ENCODE results near the gene NUDT16L1.
"Not testable (repeated sequence)": the region's sequence is repeated elsewhere in the genome, so short reads cannot be mapped to it uniquely, and the experiment has no call there.

NUDT16L1 gene

DNA sequence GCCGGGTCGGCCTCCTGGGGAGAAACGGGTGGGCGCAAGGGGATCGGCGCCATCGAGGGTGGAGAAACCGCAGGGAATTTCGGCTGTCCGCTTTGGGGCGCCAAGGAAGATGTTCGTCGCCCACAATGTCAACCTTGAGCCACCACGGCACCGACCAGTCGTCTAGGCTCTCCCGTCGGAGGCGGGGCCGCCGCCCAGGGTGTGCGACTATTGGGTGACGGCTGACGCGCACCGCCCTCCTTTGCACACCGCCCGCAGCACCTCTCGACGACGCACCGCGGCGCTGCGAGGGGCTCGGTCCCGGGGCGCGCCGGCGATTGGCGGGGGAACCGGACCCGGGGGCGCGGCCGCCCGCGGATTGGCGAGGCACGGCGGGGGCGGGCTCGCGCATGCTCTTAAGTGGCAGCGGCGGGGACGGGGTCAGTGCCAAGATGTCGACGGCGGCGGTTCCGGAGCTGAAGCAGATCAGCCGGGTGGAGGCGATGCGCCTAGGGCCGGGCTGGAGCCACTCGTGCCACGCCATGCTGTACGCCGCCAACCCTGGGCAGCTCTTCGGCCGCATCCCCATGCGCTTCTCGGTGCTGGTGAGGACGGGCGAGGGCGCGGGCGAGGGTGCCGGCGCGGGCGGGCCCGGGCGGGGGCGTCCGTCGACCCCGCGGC lies at the start of gene NUDT16L1:
TSS of gene NUDT16L1 (plus strand) at position 267 of the 660 bp plus-strand sequence. CDS start at position 432, 165 bp downstream.
- peaks cover 44% of the 10 kb centered on the region for H3K36me3 ChIP-seq (ENCODE audit: insufficient read depth, low read length)
- H3K9me3 ChIP-seq (ENCODE audit: low read length): no peaks in the 10 kb centered on the region
- peak within 1 kb of the TSS; percentile 59 for H2AFZ ChIP-seq (ENCODE audit: low read depth, low read length)
- peaks cover 18% of the 10 kb centered on the region for H3K4me1 ChIP-seq (ENCODE audit: insufficient read depth, low read length)
- H3K27me3 ChIP-seq (ENCODE audit: insufficient read depth, low read length): no peaks in the 10 kb centered on the region
- H3K4me3 ChIP-seq (ENCODE audit: low read length): peak within 1 kb of the TSS; percentile 99

DNA sequence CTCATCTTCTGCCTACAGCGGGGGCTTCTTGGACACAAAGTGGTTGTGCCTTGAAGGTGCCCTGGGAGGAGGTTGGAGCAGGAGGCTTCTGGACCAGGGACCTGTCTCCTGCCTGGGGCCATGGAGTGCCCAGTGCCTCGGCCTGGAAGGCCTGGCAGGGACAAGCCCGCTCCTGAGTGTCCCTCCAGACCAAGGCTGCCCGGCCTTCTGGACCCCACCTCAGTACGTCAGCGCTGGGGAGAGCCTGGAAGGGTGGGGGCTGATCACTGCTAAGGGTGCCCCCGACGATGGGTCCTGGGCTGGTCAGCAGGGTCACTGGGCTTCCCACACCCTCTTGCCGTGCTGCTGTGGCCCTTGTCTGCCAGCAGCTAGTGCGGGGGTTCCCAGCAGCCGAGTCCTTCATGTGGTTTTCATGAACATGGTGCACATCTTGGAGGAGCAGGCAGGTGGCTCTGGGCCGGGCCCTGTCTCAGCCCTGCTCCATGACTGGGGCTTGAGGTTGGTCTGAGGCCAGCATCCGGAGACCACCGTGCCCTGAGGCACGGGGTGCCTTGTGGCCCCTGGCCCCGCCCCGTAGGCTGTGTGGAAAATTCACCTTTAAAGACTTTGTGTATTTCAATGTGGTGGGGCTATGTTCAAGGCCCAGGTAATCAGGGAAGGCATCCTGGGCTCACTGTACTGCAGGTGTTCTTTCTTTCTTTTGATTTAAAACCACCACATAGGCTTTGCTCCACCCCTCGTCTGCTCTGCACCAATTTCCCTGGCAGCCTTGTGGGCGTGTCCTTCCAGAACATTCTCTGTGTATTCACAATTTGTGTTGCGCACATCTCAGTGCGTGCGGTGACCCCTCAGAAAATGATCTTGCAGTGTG lies 46.4 kb upstream of the NUDT16L1 start:
- H3K27me3 ChIP-seq (ENCODE audit: insufficient read depth, low read length): no peaks in the 10 kb centered on the region
- no peak overlapping the region for H2AFZ ChIP-seq (ENCODE audit: low read depth, low read length)
- H3K36me3 ChIP-seq (ENCODE audit: insufficient read depth, low read length): peaks cover 39% of the 10 kb centered on the region
- no peak overlapping the region for H3K4me3 ChIP-seq (ENCODE audit: low read length)
- no peaks in the 10 kb centered on the region for H3K4me1 ChIP-seq (ENCODE audit: insufficient read depth, low read length)
- peaks cover 23% of the 10 kb centered on the region for H3K9me3 ChIP-seq (ENCODE audit: low read length)

DNA sequence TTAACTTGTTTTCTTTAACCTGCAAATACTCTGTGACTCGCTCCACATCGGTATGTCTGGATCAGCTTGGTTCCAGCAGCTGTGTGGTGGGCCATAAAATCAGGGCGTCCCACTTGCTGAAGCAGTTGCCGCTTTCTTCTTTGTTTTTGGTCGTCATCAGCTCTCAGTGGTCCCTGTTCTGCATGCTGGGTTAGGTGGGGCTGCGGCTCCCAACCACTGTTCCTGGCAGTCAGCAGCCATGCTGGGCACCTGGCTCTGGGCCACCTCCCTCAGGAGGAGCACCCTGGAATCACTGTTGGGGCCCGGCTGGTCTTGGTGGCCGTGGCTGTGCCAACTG lies 45.8 kb upstream of the NUDT16L1 start:
- Histone ChIP-seq H3K4me3 (ENCODE audit: low read length) (no peak overlapping the region), H3K9me3 (ENCODE audit: low read length) (peaks cover 23% of the 10 kb centered on the region), H3K4me1 (ENCODE audit: insufficient read depth, low read length) (no peaks in the 10 kb centered on the region), H2AFZ (ENCODE audit: low read depth, low read length) (no peak overlapping the region), H3K36me3 (ENCODE audit: insufficient read depth, low read length) (peaks cover 46% of the 10 kb centered on the region), H3K27me3 (ENCODE audit: insufficient read depth, low read length) (no peaks in the 10 kb centered on the region)

DNA sequence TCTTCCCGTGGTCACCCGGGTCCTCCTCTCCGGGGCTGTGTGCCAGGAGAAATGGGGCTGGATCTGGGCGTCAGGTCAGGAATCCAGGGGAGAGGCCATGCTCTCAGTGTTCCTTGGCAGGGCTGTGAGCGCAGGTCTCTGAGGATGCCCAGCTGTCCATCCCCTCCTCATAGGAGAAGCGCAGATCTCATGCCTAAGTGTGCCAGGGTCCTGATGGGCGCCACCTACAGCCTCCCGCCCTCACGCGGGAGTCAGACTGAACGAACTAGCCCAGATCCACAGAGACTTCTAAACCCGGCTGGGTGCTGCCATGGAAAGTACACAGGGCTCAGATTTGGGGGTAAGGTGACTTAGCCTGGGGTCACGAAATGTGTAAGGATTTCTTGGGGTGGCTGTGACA lies 44.4 kb upstream of the NUDT16L1 start:
- H3K4me3 ChIP-seq (ENCODE audit: low read length): no peak overlapping the region
- H3K9me3 ChIP-seq (ENCODE audit: low read length): peaks cover 23% of the 10 kb centered on the region
- no peak overlapping the region for H2AFZ ChIP-seq (ENCODE audit: low read depth, low read length)
- H3K4me1 ChIP-seq (ENCODE audit: insufficient read depth, low read length): no peaks in the 10 kb centered on the region
- H3K27me3 ChIP-seq (ENCODE audit: insufficient read depth, low read length): no peaks in the 10 kb centered on the region
- peaks cover 51% of the 10 kb centered on the region for H3K36me3 ChIP-seq (ENCODE audit: insufficient read depth, low read length)

DNA sequence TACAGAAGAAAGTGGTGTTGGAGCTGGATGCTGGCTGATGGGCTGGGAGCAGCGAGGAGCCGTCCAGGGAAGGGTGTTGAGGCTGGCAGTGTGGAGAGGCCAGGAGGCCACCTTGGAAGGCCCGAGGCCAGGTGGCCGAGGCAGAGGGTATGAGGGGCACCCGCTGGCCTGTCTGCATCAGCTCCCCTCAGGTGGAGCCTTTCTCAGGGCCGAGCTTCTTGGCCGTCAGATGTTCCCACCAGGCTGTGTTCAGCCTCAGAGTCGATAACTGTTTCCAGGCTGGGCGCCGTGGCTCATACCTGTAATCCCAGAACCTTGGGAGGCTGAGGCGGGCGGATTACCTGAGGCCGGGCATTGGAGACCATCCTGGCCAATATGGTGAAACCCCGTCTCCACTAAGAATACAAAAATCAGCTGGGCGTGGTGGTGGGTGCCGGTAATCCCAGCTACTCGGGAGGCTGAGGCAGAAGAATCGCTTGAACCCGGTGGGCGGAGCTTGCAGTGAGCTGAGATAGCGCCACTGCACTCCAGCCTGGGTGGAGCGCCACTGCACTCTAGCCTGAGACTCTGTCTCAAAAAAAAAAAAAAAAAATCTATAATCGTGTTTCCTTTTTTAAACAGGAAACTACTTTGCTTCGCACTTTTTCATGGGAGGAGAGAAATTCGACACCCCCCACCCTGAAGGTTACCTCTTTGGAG lies 43.5 kb upstream of the NUDT16L1 start:
- Histone ChIP-seq H3K36me3 (ENCODE audit: insufficient read depth, low read length) (peaks cover 54% of the 10 kb centered on the region), H2AFZ (ENCODE audit: low read depth, low read length) (no peak overlapping the region), H3K9me3 (ENCODE audit: low read length) (peaks cover 23% of the 10 kb centered on the region), H3K4me1 (ENCODE audit: insufficient read depth, low read length) (no peaks in the 10 kb centered on the region), H3K27me3 (ENCODE audit: insufficient read depth, low read length) (no peaks in the 10 kb centered on the region), H3K4me3 (ENCODE audit: low read length) (no peak overlapping the region)

DNA sequence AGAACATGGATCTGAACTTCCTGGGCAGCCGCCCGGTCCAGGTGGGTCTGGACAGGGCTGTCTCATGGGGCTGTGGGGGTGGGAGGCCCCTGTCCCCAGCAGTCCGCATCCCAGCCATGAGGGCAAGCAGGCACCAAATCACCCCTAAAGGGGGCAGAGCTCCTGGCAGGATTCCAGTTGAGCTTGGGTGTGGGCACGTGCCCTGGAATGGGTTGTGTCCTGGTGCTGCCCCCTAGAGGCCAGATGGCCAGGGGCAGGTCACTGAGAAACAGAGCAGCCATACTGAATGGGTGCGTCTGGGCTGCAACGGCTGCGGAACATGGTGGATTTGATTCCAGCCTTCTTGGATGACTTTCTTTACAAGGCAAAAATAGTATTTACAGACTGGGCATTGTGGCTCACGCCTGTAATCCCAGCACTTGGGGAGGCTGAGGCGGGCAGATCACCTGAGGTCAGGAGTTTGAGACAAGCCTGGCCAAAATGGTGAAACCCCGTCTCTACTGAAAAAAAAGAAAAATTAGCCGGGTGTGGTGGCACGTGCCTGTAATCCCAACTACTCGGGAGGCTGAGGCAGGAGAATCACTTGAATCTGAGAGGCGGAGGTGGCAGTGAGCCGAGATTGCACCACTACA lies 42.8 kb upstream of the NUDT16L1 start:
- not testable (repeated sequence) for H3K4me1 ChIP-seq (ENCODE audit: insufficient read depth, low read length); H3K4me3 ChIP-seq (ENCODE audit: low read length); H2AFZ ChIP-seq (ENCODE audit: low read depth, low read length); H3K27me3 ChIP-seq (ENCODE audit: insufficient read depth, low read length)
- Histone ChIP-seq H3K9me3 (ENCODE audit: low read length) (peaks cover 22% of the 10 kb centered on the region), H3K36me3 (ENCODE audit: insufficient read depth, low read length) (peaks cover 57% of the 10 kb centered on the region)

DNA sequence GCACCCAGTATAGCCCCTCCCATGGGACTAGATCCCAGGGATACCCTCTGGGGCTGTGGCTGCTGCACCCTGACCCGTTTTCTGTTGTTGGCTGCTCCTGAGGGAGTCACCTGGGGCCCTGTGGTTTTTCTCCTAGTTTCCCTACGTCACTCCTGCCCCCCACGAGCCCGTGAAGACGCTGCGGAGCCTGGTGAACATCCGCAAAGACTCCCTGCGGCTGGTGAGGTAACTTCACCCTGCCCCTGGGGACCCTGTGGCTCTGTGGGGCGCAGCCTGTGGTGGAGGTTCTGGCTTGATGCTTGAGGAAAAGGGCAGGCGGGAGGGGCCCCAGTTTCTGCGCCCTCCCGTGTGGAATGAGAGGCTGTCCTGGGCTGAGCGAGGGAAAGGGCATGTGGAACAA lies 41.5 kb upstream of the NUDT16L1 start:
- Histone ChIP-seq H3K4me1 (ENCODE audit: insufficient read depth, low read length) (no peaks in the 10 kb centered on the region), H3K36me3 (ENCODE audit: insufficient read depth, low read length) (peaks cover 58% of the 10 kb centered on the region), H2AFZ (ENCODE audit: low read depth, low read length) (no peak overlapping the region), H3K4me3 (ENCODE audit: low read length) (no peak overlapping the region), H3K27me3 (ENCODE audit: insufficient read depth, low read length) (no peaks in the 10 kb centered on the region), H3K9me3 (ENCODE audit: low read length) (peaks cover 11% of the 10 kb centered on the region)

DNA sequence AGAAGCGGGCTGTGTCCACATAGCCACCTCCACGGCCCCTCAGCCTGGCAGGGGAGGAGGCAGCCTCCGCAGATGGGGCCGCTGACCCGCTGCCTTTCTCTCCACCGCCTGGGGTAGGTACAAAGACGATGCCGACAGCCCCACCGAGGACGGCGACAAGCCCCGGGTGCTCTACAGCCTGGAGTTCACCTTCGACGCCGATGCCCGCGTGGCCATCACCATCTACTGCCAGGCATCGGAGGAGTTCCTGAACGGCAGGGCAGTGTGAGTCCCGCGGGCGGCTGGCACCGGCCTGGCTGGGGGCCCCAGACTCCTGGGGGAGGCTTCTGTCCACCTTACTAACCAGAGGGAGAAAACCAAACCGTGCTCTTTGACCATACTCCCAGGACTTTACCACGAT lies 40.8 kb upstream of the NUDT16L1 start:
- Histone ChIP-seq H3K27me3 (ENCODE audit: insufficient read depth, low read length) (no peaks in the 10 kb centered on the region), H3K4me3 (ENCODE audit: low read length) (no peak overlapping the region), H3K4me1 (ENCODE audit: insufficient read depth, low read length) (no peaks in the 10 kb centered on the region), H3K9me3 (ENCODE audit: low read length) (peaks cover 5% of the 10 kb centered on the region), H2AFZ (ENCODE audit: low read depth, low read length) (no peak overlapping the region), H3K36me3 (ENCODE audit: insufficient read depth, low read length) (peaks cover 60% of the 10 kb centered on the region)

DNA sequence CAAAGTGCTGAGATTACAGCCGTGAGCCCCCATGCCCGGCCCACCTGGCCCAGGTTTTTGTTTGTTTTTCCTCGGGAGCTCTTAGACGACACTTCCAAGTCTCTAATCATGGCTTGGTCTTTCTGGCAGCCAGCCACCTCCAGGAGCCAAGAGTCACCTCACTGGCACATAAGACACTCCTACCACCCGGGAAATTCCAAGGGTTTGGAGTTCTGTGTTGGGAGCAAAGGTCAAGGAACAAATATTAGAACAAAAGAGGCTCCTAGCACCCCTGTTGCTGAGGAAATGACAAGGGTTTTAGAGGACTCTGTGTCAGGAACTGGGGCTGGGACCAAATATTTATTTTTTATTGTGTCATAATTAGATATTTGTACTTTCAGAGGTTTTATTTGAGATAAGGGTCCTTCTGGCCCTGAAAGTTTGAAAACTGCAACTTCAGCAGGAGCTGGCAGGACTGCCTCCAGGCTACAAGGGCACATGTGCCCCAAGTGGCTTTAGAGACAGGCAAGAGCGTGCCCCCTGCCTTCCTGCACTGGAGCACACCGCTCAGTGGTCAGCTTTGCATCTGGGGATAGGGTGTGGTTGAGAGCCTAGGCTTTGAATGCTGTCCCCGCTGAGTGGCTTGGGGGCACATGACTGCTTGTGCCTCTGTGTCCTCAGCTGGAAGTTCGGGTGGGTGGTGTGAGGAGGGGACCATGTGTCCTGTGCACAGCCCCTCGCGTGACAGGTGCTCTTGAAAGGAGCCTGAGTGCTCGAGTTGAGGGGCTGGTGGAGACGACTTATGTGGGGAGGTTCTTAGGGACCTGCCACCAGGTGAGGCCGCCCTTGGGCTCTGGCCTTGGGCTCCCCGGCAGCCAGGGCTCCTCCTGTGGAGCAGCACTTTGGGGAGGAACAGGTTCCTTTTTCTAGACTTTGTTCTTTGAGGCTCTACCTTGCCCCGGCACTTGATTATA lies 39.1 kb upstream of the NUDT16L1 start:
- no peak overlapping the region for H2AFZ ChIP-seq (ENCODE audit: low read depth, low read length)
- no peaks in the 10 kb centered on the region for H3K4me1 ChIP-seq (ENCODE audit: insufficient read depth, low read length)
- peaks cover 66% of the 10 kb centered on the region for H3K36me3 ChIP-seq (ENCODE audit: insufficient read depth, low read length)
- H3K9me3 ChIP-seq (ENCODE audit: low read length): no peaks in the 10 kb centered on the region
- no peak overlapping the region for H3K4me3 ChIP-seq (ENCODE audit: low read length)
- H3K27me3 ChIP-seq (ENCODE audit: insufficient read depth, low read length): no peaks in the 10 kb centered on the region

DNA sequence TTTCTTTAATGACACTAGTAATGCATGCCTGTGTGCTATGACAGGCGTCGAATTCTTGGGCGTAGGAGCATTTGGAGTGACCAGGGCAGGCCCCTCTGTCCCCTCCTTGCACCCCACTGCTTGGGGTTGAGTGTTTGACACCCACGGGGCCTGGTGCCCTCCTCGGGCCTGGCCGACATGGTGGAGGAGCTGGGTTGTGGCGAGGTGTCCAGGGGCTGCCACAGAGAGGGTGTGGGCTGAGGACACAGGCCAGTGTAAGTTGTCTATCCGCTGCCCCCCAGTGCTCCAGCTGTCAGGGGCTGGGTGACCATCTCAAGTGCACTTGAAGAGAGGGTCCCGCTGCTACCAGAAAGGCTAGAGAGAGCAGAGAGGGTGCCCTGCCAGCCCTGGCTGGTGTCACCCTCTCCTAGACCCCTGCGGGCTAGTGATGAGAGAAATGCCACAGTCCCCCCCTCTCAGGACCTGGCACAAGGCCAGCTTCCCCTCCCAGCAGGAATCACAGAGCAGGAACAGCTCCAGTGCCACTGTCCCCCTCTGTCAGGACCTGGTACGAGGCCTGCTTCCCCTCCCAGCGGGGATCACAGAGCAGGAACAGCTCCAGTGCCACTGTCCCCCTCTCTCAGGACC lies 38.3 kb upstream of the NUDT16L1 start:
- peaks cover 7% of the 10 kb centered on the region for H3K4me1 ChIP-seq (ENCODE audit: insufficient read depth, low read length)
- H3K9me3 ChIP-seq (ENCODE audit: low read length): no peaks in the 10 kb centered on the region
- H3K27me3 ChIP-seq (ENCODE audit: insufficient read depth, low read length): no peaks in the 10 kb centered on the region
- peaks cover 66% of the 10 kb centered on the region for H3K36me3 ChIP-seq (ENCODE audit: insufficient read depth, low read length)
- H2AFZ ChIP-seq (ENCODE audit: low read depth, low read length): no peak overlapping the region
- H3K4me3 ChIP-seq (ENCODE audit: low read length): no peak overlapping the region

DNA sequence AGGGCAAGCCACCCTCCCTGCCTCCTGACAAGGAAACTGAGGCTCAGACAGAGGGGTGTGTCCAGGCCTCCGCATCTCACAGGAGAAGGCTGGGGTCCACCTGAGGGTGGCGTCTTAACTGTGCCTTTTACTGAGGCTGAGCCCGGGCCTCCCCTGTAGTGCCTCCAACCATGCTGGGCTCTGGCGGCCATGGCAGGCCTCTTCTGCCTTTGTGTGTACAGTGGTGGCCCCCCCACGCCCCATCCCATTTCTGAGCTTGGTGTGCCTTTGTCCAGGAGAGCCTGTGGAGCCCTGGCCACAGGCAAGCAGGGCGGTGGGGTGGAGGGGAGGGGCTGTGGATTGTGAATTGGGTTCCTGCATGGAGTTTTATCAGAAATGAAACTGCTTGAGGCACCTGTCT lies 37.6 kb upstream of the NUDT16L1 start:
- Histone ChIP-seq H3K27me3 (ENCODE audit: insufficient read depth, low read length) (no peaks in the 10 kb centered on the region), H3K4me3 (ENCODE audit: low read length) (no peak overlapping the region), H3K9me3 (ENCODE audit: low read length) (no peaks in the 10 kb centered on the region), H3K36me3 (ENCODE audit: insufficient read depth, low read length) (peaks cover 60% of the 10 kb centered on the region), H2AFZ (ENCODE audit: low read depth, low read length) (no peak overlapping the region), H3K4me1 (ENCODE audit: insufficient read depth, low read length) (peaks cover 14% of the 10 kb centered on the region)

DNA sequence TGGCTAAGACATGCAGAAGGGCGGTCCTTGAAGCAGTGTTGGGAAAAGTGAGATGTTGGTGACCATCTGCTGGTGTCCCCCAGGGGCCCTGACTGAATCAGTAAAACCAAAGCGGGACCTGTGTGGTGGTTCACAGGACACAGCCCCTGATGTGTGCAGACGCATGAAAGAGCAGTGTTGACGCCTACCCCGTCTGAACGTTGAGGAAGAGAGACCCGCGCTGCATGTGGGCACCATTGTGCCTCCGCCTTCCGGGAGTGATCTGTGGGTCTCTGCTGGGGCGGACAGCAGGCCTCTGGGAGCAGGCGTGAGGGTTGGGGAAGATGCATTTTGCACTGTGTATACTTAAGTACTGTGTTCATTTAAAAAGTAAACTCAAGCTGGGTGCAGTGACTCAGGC lies 37.1 kb upstream of the NUDT16L1 start:
- H3K27me3 ChIP-seq (ENCODE audit: insufficient read depth, low read length): no peaks in the 10 kb centered on the region
- H3K4me1 ChIP-seq (ENCODE audit: insufficient read depth, low read length): peaks cover 15% of the 10 kb centered on the region
- no peak overlapping the region for H2AFZ ChIP-seq (ENCODE audit: low read depth, low read length)
- no peak overlapping the region for H3K4me3 ChIP-seq (ENCODE audit: low read length)
- no peaks in the 10 kb centered on the region for H3K9me3 ChIP-seq (ENCODE audit: low read length)
- peaks cover 60% of the 10 kb centered on the region for H3K36me3 ChIP-seq (ENCODE audit: insufficient read depth, low read length)
